Panc1 (cell line): Measurements from ENCODE around the gene ADAM23. TPM values are rescaled to one million over a fixed set of nuclear protein-coding genes. Genes with fewer than 3 reads are reported as not detected.

Experiments
- ATAC-seq: fragments of 200-7000 bp; cut with Tn5 transposase; 2 replicates; pipeline ENCODE4 v1.9.1; 2020; ENCODE audit warnings: mild to moderate bottlenecking, moderate library complexity
- BruUV-seq: library from RNA; stranded (reverse); fragments of 400-500 nt; replicated peaks from 2 replicates; lab custom pipeline; 2021; lab: Mats Ljungman, UMichigan
- CTCF ChIA-PET: fragments of 300-600 bp; sonication (Branson Sonifier 250); formaldehyde crosslinking; loops from one replicate; lab custom pipeline; 2022; ENCODE audit warnings: antibody characterized with exemption; lab: Charles Lee
- POLR2A ChIA-PET: fragments of 300-600 bp; sonication (Branson Sonifier 250); formaldehyde crosslinking; loops from one replicate; lab custom pipeline; 2022; ENCODE audit warnings: antibody characterized with exemption; lab: Charles Lee
- DNase-seq: peaks from one replicate; pipeline ENCODE4 v3.0.0-alpha.2; 2010; ENCODE audit warnings: low read depth, low spot score
- H3K27ac ChIP-seq: 2 replicates; pipeline ENCODE4 v1.5.1; 2011; ENCODE audit warnings: mild to moderate bottlenecking, low read length, inconsistent platforms
- H3K27me3 ChIP-seq: fragments of 200-500 bp; sonication (Bioruptor generic); 2 replicates; pipeline ENCODE4 v1.6.0; 2014; ENCODE audit warnings: low read length, inconsistent platforms; ENCODE audit not compliant: control insufficient read depth, insufficient read depth
- H3K36me3 ChIP-seq: fragments of 200-500 bp; sonication (Bioruptor generic); 2 replicates; pipeline ENCODE4 v1.5.1; 2014; ENCODE audit warnings: inconsistent platforms, mild to moderate bottlenecking, low read length, moderate library complexity; ENCODE audit not compliant: control insufficient read depth, insufficient read depth
- H3K4me1 ChIP-seq: 2 replicates; pipeline ENCODE4 v1.5.1; 2011; ENCODE audit warnings: inconsistent platforms, mild to moderate bottlenecking, low read length, moderate library complexity; ENCODE audit not compliant: control insufficient read depth, insufficient read depth
- H3K4me3 ChIP-seq, 2 experiments: 2 replicates each; pipeline ENCODE4 v1.5.1; 2011 to 2012; ENCODE audit warnings: low read depth in 2 of 2, low read length in 2 of 2, mild to moderate bottlenecking in 2 of 2, inconsistent platforms in 1 of 2, moderate library complexity in 1 of 2
- H3K9me3 ChIP-seq: fragments of 200-500 bp; sonication (Bioruptor generic); 2 replicates; pipeline ENCODE4 v1.5.1; 2014; ENCODE audit warnings: low read depth, mild to moderate bottlenecking, inconsistent platforms, low read length, moderate library complexity; ENCODE audit not compliant: control insufficient read depth, insufficient read depth
- POLR2AphosphoS5 ChIP-seq: IDR thresholded peaks from 2 replicates; pipeline ENCODE4 v1.6.1; 2012; ENCODE audit warnings: mild to moderate bottlenecking, low read depth, low read length, moderate library complexity
- SIN3A ChIP-seq: IDR thresholded peaks from 2 replicates; pipeline ENCODE4 v1.6.1; 2012; ENCODE audit warnings: low read depth, mild to moderate bottlenecking, low read length, moderate library complexity, borderline replicate concordance; ENCODE audit not compliant: insufficient read depth
- TCF7L2 ChIP-seq: IDR thresholded peaks from 2 replicates; pipeline ENCODE4 v1.6.1; 2011; ENCODE audit warnings: mild to moderate bottlenecking, low read depth, low read length, inconsistent platforms
- in situ Hi-C: cut with HindIII; loops from 2 replicates; pipeline ENCODE4 v1.10.0; 2016; ENCODE audit warnings: low sequenced_read_pairs, low pct_unique_long_range_greater_than_20kb
- intact Hi-C: fragments of 100-400 bp; cut with micrococcal nuclease; formaldehyde crosslinking; loops from one replicate; pipeline ENCODE4 v1.10.0; 2022; ENCODE audit not compliant: unreplicated experiment
- total RNA-seq: library from RNA; stranded (reverse); gene quantifications from one replicate; pipeline ENCODE4 v1.2.1, GENCODE V29; 2021; ENCODE audit not compliant: unreplicated experiment
- TF ChIP-seq, protein P1 (sequence below): fragments of 450-650 bp; IDR thresholded peaks from 2 replicates; pipeline ENCODE4 v1.5.1; 2017; ENCODE audit warnings: mild to moderate bottlenecking
- TF ChIP-seq, protein P2 (sequence below), 2 experiments: IDR thresholded peaks; 2 replicates each; pipeline ENCODE4 v1.6.1; 2011 to 2012; ENCODE audit warnings: low read depth in 2 of 2, control low read depth in 1 of 2, low read length in 1 of 2, mild to moderate bottlenecking in 1 of 2, moderate library complexity in 1 of 2; ENCODE audit not compliant: insufficient read depth in 1 of 2

The ADAM23 gene
- total RNA-seq, 1 experiment from 2014 or later, result 0.18 TPM

DNA sequence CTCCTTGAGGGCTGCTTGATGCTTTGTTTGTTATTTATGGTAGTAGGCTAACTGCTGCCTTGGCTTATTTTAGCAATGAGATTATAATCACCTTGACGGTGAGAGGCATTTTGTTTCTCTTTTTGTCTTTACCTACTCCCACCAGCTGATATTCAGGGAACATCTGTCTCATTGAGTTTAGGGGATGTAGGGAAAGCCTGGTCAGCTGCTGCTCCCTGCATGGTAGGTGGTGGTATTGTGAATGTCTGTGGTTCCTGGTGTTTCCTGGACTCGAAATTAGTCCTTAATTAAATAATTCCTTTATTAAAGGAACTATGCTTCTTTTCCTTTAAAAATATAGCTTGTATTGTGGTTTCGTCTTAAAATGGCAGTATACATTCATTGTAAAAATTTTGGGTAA lies 77.8 kb downstream of the ADAM23 start:
- Histone ChIP-seq H3K36me3 (no peaks in the 10 kb centered on the region), H3K4me1 (no peaks in the 10 kb centered on the region), H3K27ac (no peak overlapping the region), H3K9me3 (no peaks in the 10 kb centered on the region), H3K4me3 (no peak overlapping the region), H3K27me3 (no peaks in the 10 kb centered on the region)
- TF ChIP-seq, protein P1, sequence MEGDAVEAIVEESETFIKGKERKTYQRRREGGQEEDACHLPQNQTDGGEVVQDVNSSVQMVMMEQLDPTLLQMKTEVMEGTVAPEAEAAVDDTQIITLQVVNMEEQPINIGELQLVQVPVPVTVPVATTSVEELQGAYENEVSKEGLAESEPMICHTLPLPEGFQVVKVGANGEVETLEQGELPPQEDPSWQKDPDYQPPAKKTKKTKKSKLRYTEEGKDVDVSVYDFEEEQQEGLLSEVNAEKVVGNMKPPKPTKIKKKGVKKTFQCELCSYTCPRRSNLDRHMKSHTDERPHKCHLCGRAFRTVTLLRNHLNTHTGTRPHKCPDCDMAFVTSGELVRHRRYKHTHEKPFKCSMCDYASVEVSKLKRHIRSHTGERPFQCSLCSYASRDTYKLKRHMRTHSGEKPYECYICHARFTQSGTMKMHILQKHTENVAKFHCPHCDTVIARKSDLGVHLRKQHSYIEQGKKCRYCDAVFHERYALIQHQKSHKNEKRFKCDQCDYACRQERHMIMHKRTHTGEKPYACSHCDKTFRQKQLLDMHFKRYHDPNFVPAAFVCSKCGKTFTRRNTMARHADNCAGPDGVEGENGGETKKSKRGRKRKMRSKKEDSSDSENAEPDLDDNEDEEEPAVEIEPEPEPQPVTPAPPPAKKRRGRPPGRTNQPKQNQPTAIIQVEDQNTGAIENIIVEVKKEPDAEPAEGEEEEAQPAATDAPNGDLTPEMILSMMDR, result no peak
- TF ChIP-seq TCF7L2, result no peak
- no peak for TF ChIP-seq POLR2AphosphoS5
- TF ChIP-seq, protein P2, sequence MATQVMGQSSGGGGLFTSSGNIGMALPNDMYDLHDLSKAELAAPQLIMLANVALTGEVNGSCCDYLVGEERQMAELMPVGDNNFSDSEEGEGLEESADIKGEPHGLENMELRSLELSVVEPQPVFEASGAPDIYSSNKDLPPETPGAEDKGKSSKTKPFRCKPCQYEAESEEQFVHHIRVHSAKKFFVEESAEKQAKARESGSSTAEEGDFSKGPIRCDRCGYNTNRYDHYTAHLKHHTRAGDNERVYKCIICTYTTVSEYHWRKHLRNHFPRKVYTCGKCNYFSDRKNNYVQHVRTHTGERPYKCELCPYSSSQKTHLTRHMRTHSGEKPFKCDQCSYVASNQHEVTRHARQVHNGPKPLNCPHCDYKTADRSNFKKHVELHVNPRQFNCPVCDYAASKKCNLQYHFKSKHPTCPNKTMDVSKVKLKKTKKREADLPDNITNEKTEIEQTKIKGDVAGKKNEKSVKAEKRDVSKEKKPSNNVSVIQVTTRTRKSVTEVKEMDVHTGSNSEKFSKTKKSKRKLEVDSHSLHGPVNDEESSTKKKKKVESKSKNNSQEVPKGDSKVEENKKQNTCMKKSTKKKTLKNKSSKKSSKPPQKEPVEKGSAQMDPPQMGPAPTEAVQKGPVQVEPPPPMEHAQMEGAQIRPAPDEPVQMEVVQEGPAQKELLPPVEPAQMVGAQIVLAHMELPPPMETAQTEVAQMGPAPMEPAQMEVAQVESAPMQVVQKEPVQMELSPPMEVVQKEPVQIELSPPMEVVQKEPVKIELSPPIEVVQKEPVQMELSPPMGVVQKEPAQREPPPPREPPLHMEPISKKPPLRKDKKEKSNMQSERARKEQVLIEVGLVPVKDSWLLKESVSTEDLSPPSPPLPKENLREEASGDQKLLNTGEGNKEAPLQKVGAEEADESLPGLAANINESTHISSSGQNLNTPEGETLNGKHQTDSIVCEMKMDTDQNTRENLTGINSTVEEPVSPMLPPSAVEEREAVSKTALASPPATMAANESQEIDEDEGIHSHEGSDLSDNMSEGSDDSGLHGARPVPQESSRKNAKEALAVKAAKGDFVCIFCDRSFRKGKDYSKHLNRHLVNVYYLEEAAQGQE (IDR thresholded peaks at IDR 0.05; ENCODE audit: insufficient read depth in 1 of 2, low read depth in 2 of 2, low read length in 1 of 2), result no peak
- TF ChIP-seq SIN3A, result no peak
- POLR2A ChIA-PET, result interaction anchor here (0.6 to 0.7 kb wide), 2 partner anchors 24 to 37 kb away, joined by 3 read pairs; no protein-coding TSS in a partner anchor
- in situ Hi-C loops (no loop called here), intact Hi-C loops (no loop called here)
- CTCF ChIA-PET, result no interaction called here
- BruUV-seq, result no TSS peak
- ATAC-seq (no peak), DNase-seq (no peak)

DNA sequence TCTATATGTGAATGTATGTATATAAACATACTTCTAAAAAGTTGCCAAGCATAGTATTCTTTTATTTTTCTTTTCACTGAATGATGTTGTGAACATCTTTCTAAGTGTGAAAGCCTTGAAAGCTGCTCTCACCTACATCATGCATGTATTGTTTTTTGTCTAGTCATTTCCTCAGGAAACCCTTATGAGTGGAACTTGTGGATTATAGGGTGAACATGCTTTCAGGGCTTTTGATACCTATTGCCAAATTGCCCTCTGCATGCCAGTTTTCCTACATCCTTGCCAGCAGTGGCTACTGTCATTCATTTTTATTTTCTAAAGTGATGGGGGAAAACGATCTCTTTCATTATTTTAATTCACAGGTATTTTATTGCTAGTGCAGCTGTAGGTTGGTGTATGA lies 78.3 kb downstream of the ADAM23 start:
- no peaks in the 10 kb centered on the region for H3K36me3 ChIP-seq
- BruUV-seq, result no TSS peak
- intact Hi-C loops, result no loop called here
- ChIA-PET POLR2A (interaction anchor here (0.6 to 0.7 kb wide), 2 partner anchors 24 to 37 kb away, joined by 3 read pairs; no protein-coding TSS in a partner anchor), CTCF (no interaction called here)
- no peaks in the 10 kb centered on the region for H3K4me1 ChIP-seq
- H3K9me3 ChIP-seq, result no peaks in the 10 kb centered on the region
- no peak for DNase-seq
- no peak overlapping the region for H3K27ac ChIP-seq
- no peak overlapping the region for H3K4me3 ChIP-seq
- ATAC-seq, result no peak
- in situ Hi-C loops, result no loop called here
- H3K27me3 ChIP-seq, result no peaks in the 10 kb centered on the region
- TF ChIP-seq, protein P2 (IDR thresholded peaks at IDR 0.05; ENCODE audit: insufficient read depth in 1 of 2, low read depth in 2 of 2, low read length in 1 of 2), result no peak
- TF ChIP-seq POLR2AphosphoS5 (no peak), SIN3A (no peak)
